Coronary artery (tissue), 2 donors: ENCODE results near the gene NACA2.
"Not testable (repeated sequence)": the region's sequence is repeated elsewhere in the genome, so short reads cannot be mapped to it uniquely, and the experiment has no call there.

Experiments used
- DNase-seq: peaks from one replicate; pipeline ENCODE4 v3.0.0-alpha.2; 2017; ENCODE audit warnings: low spot score
- H3K27ac ChIP-seq, 2 donors: fragments of 200-600 bp; sonication (generic); one replicate each; pipeline ENCODE4 v1.5.1; 2016 to 2019
- H3K4me3 ChIP-seq: fragments of 200-600 bp; sonication (generic); 2 replicates; pipeline ENCODE4 v1.5.1; 2016; ENCODE audit warnings: mild to moderate bottlenecking, moderate library complexity
- TF ChIP-seq, protein P1 (sequence below): fragments of 200-600 bp; sonication (generic); IDR thresholded peaks from one replicate; pipeline ENCODE4 v1.5.1; 2019; ENCODE audit warnings: antibody characterized with exemption

The NACA2 gene

DNA sequence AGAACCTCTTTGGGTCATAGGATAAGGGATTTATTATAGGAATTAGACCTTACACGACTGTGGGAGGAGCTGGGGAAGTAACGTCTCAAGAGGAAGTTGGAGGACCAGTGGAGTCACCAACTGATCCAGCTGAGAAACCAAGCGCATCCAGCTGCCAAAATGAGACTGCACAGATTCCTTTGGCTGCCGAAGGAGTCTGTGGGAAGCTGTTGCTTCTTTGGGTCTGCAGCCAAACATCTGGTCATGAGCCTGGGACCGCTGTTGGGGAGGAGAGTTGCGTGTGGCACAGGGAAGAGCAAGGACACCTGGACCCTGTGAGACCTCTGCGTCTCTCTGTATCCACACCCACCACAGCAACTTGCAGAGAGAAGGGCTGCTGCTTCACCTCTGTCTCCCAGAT is 2.4 kb upstream of the NACA2 start:
- Histone ChIP-seq H3K27ac (no peak overlapping the region), H3K4me3 (no peak overlapping the region)
- no peak for DNase-seq
- TF ChIP-seq, protein P1, sequence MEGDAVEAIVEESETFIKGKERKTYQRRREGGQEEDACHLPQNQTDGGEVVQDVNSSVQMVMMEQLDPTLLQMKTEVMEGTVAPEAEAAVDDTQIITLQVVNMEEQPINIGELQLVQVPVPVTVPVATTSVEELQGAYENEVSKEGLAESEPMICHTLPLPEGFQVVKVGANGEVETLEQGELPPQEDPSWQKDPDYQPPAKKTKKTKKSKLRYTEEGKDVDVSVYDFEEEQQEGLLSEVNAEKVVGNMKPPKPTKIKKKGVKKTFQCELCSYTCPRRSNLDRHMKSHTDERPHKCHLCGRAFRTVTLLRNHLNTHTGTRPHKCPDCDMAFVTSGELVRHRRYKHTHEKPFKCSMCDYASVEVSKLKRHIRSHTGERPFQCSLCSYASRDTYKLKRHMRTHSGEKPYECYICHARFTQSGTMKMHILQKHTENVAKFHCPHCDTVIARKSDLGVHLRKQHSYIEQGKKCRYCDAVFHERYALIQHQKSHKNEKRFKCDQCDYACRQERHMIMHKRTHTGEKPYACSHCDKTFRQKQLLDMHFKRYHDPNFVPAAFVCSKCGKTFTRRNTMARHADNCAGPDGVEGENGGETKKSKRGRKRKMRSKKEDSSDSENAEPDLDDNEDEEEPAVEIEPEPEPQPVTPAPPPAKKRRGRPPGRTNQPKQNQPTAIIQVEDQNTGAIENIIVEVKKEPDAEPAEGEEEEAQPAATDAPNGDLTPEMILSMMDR: no peak

DNA sequence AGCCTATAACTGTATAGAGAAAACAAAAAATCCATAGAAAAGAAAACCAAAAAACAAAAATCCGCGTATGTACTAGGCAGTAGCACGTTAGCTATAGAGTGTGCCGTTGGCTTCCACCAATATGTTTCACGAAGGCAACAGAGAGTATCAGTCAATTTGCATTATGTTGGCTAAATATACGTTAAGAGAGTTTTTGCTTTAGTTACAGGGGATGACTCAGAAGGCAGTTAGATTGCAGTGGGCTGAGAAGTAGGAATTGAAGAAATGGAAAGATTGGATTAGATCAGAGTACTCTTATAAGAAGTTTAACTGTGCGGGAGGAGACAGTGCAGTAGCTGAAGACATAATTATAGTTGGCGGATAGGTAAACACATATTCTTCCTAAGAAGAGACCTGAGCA is 911 bp upstream of the NACA2 start:
- DNase-seq: no peak
- Histone ChIP-seq H3K4me3 (no peak overlapping the region), H3K27ac (no peak overlapping the region)
- TF ChIP-seq, protein P1: no peak

DNA sequence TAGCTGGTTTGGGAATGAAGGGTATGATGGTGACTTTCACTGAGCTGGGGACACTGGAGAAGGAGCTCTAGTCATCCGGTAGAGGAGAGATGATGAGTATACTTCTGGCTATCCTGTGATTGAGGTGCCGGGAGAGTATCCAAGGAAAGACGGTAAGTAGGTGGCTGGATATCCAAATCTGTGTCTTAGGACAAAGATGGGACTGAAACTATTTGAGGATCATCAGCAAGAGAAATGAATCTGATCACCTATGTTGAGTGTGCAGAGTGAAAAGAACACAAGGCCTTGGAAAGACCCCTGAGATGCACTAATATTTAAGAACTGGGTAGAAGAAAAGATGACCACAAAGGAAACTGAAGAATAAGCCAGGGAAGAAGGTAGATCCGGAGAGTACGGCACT is 1.0 kb downstream of the NACA2 start:
- DNase-seq: no peak
- Histone ChIP-seq H3K4me3 (no peak overlapping the region), H3K27ac (no peak overlapping the region)
- TF ChIP-seq, protein P1: no peak

DNA sequence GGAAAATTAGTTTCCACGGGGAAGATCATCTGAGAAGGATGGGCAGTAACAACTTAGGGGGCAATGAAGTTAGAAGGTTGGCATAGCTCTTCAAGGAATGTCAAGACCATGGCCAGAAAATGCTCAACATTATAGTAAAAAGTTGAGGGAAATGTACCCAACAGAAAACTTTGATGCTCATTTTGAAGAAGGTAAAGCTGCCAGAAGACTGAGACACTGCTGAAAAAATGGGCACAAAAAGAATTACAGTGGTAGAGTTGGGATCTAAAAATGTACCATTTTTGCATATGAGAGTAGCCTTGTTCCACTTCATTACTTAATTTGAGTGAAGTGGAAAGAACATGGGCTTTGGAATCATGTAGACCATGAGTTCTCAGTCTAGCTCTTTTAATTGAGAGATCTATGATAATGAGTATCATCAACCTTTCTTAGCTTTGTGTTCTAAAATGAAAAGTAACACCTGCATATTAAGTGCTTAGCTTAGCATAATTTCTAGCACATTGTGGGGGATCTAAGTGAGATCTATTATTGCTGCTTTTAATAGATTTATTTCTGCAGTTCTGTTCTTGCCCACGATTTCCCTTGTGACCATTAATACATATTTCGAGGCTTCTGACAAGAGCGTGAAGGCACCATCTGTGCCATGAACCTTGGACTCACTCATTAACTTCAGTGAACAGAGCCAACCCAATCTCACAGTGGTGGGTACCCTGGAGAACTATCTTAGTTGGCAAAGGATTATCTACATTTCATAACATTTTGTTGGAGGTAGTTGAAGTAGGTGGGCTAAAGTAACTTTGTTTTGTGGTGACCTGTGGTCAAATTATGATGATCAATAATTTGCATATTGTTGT is 3.0 kb downstream of the NACA2 start:
- TF ChIP-seq, protein P1: no peak
- no peak overlapping the region for H3K4me3 ChIP-seq
- no peak for DNase-seq

DNA sequence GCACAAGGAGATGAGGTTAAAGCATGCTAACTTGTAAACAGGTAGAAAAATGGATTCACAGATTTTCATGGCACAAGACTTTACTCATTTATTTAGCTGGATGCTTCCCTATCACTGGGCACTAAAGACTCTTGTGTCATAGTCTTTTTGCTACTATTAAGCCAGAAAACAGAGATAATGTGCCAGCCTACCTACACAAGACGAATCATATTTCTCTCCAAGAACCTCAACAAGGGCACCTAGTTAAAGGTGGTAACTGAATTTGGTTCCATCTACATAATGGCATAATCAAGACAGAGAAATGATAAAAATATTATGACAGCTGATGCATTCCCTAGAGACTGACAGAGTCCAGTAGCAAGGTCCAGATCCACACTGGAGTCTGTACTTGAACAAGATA is 3.8 kb downstream of the NACA2 start:
- TF ChIP-seq, protein P1: no peak
- DNase-seq: no peak
- Histone ChIP-seq H3K27ac (no peak overlapping the region), H3K4me3 (no peak overlapping the region)

More for the DNA sequence above, 3.0 kb downstream of the NACA2 start:
- H3K27ac ChIP-seq: no peak overlapping the region

DNA sequence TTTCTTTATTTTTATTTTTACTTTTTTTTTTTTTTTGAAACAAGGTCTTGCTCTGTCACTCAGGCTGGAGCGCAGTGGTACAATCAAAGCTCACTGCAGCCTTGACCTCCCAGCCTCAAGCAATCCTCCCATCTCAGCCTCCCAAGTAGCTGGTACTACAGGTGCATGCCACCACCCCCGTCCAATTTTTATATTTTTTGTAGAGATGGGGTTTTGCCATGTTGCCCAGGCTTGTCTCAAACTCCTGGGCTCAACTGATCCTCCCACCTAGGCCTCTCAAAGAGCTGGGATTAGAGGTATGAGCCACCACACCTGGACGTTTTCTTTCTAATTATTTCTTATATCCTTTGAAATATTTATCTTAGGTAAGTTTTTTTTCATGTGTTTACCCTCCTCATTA is 4.4 kb downstream of the NACA2 start:
- H3K4me3 ChIP-seq, H3K27ac ChIP-seq, DNase-seq: not testable (repeated sequence)

DNA sequence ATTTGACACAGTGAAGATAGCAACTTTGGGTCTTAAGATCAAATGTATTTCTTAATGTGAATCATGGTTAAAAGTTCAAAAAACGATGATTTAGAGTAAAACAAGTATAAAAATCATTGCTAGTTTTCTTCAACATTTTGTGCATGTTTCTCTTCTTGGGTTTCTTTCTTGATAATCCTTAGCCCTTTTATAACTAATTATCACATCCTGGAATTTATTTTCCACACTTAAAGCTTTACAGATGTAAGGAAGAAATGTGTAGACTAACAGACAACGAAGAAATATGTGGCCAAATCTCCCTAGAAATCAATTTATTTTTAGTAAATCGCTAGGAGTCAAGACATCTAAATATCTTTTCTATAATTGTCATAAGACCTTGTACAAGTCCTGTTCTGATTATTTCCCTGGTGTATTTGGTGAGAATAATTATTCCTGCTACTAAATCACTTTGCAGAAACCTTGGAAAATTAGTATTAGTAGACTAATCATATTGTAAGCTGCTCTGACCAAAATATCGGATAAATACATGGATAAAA is 4.9 kb downstream of the NACA2 start:
- Histone ChIP-seq H3K4me3 (no peak overlapping the region), H3K27ac (no peak overlapping the region)
- no peak for DNase-seq
- TF ChIP-seq, protein P1: no peak
